Vagina (tissue), 2 donors: ENCODE data around the gene ZNF775.

Experiments used
- POLR2A ChIP-seq, 2 donors: fragments of 450-650 bp; IDR thresholded peaks; one replicate each; pipeline ENCODE4 v1.6.1; 2017; ENCODE audit warnings: antibody characterized with exemption in 2 of 2, mild to moderate bottlenecking in 2 of 2, moderate library complexity in 2 of 2
- TF ChIP-seq, protein P1 (sequence below), 3 experiments: fragments of 450-650 bp in 2 of 3; fragments of 200-600 bp in 1 of 3; sonication (generic) in 1 of 3; IDR thresholded peaks; one replicate each; pipeline ENCODE4 v1.5.1; 2017 to 2019; ENCODE audit warnings: antibody characterized with exemption in 3 of 3, mild to moderate bottlenecking in 2 of 3, moderate library complexity in 2 of 3

DNA sequence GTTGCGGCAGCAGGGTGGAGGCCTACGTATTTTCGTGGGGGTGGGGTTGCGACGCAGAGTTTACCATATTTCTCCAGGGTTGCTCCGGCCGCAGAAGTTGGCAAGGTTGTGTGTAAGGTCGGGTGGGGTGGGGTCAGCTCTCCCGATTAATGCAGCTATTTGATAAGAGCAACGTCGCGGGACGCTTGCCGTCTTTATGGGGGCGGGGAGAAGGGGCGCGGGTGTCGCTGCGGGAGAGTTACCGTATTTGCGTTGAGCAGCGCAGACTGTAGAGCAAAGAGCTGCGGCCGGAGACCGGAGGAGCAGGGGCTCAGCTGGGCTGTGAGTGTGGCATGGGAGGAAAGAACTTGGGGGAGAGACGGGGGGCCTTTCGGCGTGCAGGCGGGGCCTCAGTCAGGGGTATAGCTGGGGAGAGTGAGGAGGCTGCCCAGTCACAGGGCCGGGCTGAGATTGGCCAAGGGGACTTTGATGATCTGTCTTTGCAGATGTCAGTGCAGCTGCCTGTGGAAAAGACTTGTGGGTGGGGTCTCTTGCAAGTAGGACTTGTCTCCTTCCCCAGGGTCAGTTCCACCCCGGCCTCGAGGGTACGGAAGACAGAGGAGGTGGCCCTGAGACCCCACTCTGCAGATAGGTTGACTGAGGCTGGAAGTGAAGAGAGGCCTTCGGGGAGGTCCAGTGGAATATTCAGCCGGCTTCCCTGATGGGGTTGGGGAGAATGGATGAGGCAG, 26.6 kb downstream of the ZNF775 start:
- TF ChIP-seq POLR2A (IDR thresholded peaks at IDR 0.05), result no peak
- TF ChIP-seq, protein P1, sequence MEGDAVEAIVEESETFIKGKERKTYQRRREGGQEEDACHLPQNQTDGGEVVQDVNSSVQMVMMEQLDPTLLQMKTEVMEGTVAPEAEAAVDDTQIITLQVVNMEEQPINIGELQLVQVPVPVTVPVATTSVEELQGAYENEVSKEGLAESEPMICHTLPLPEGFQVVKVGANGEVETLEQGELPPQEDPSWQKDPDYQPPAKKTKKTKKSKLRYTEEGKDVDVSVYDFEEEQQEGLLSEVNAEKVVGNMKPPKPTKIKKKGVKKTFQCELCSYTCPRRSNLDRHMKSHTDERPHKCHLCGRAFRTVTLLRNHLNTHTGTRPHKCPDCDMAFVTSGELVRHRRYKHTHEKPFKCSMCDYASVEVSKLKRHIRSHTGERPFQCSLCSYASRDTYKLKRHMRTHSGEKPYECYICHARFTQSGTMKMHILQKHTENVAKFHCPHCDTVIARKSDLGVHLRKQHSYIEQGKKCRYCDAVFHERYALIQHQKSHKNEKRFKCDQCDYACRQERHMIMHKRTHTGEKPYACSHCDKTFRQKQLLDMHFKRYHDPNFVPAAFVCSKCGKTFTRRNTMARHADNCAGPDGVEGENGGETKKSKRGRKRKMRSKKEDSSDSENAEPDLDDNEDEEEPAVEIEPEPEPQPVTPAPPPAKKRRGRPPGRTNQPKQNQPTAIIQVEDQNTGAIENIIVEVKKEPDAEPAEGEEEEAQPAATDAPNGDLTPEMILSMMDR (IDR thresholded peaks at IDR 0.05), result no peak
